Vagina (tissue), 2 donors: ENCODE results near the gene FOXN3. TPM values are rescaled to one million over a fixed set of nuclear protein-coding genes. Genes with fewer than 3 reads are reported as not detected.

Experiments used
- DNase-seq, 2 donors: peaks; one replicate each; pipeline ENCODE4 v3.0.0-alpha.2; 2017; ENCODE audit errors: extremely low spot score in 2 of 2
- H3K27ac ChIP-seq: fragments of 200-600 bp; sonication (generic); one replicate; pipeline ENCODE4 v1.5.1; 2019
- H3K27me3 ChIP-seq: fragments of 200-600 bp; sonication (generic); one replicate; pipeline ENCODE4 v1.5.1; 2019
- H3K36me3 ChIP-seq, 2 donors: fragments of 200-600 bp; sonication (generic); one replicate each; pipeline ENCODE4 v1.5.1; 2017 to 2019
- H3K4me1 ChIP-seq: fragments of 200-600 bp; sonication (generic); one replicate; pipeline ENCODE4 v1.5.1; 2019
- H3K4me3 ChIP-seq, 2 donors: fragments of 200-600 bp; sonication (generic); 1 replicate in 1 of 2; 2 replicates in 1 of 2; pipeline ENCODE4 v1.5.1; 2016 to 2019
- H3K9me3 ChIP-seq: fragments of 200-600 bp; sonication (generic); one replicate; pipeline ENCODE4 v1.5.1; 2019
- POLR2A ChIP-seq, 2 donors: fragments of 450-650 bp; IDR thresholded peaks; one replicate each; pipeline ENCODE4 v1.6.1; 2017; ENCODE audit warnings: antibody characterized with exemption in 2 of 2, mild to moderate bottlenecking in 2 of 2, moderate library complexity in 2 of 2
- POLR2AphosphoS5 ChIP-seq, 2 donors: sonication (generic); formaldehyde crosslinking; IDR thresholded peaks; one replicate each; pipeline ENCODE4 v1.9.0; 2017; ENCODE audit warnings: antibody characterized with exemption in 2 of 2, mild to moderate bottlenecking in 2 of 2, low read depth in 1 of 2; ENCODE audit not compliant: insufficient read depth in 1 of 2
- intact Hi-C: fragments of 100-400 bp; cut with DNase I; formaldehyde crosslinking; loops from one replicate; pipeline ENCODE4 v1.15.1; 2023
- total RNA-seq: library from RNA; depleted of rRNA; stranded (reverse); fragments of >200 nt; gene quantifications from one replicate; pipeline ENCODE4 v1.2.3, GENCODE V29; 2016
- TF ChIP-seq, protein P1 (sequence below), 3 experiments: fragments of 450-650 bp in 2 of 3; fragments of 200-600 bp in 1 of 3; sonication (generic) in 1 of 3; IDR thresholded peaks; one replicate each; pipeline ENCODE4 v1.5.1; 2017 to 2019; ENCODE audit warnings: antibody characterized with exemption in 3 of 3, mild to moderate bottlenecking in 2 of 3, moderate library complexity in 2 of 3

Gene FOXN3
- total RNA-seq, 1 donor from 2014 or later: 111 TPM

DNA sequence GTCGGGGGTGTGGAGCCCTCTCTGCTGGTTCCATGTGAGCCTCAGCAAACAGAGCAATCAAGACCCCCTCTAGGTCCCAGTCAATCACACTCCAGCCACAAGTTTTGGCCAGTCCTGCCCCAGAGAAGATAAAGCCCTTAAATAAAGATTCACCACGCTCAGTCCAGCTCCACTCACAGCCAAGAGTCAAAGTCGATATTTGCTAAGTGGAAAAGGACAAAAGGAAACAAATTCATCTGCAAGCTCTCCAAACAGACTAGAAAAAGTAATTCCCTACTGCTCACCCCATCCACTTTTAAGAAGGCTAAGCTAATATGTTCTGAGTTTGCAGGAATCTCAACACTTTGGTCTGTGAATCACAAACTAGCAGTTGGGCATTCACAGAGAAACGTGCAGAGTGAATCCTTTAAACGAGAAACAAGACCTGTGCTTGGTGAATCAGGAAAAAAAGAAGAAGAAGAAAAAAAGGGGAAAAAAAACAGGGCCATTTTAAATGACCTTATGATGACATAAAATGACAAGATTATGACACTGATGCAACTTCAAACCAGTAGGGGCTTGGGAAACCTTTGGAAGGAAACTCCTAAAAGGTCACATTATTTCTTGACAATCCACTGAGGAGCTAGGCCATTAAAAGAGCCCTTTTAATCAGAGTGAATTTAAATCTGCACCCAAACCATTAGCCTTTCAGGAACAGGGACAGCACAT lies 41.8 kb upstream of the FOXN3 start:
- no peak overlapping the region for H3K27ac ChIP-seq
- intact Hi-C loops: no loop called here
- no peaks in the 10 kb centered on the region for H3K27me3 ChIP-seq
- no peaks in the 10 kb centered on the region for H3K4me1 ChIP-seq
- H3K9me3 ChIP-seq: no peaks in the 10 kb centered on the region
- no peak overlapping the region for H3K4me3 ChIP-seq
- TF ChIP-seq, protein P1, sequence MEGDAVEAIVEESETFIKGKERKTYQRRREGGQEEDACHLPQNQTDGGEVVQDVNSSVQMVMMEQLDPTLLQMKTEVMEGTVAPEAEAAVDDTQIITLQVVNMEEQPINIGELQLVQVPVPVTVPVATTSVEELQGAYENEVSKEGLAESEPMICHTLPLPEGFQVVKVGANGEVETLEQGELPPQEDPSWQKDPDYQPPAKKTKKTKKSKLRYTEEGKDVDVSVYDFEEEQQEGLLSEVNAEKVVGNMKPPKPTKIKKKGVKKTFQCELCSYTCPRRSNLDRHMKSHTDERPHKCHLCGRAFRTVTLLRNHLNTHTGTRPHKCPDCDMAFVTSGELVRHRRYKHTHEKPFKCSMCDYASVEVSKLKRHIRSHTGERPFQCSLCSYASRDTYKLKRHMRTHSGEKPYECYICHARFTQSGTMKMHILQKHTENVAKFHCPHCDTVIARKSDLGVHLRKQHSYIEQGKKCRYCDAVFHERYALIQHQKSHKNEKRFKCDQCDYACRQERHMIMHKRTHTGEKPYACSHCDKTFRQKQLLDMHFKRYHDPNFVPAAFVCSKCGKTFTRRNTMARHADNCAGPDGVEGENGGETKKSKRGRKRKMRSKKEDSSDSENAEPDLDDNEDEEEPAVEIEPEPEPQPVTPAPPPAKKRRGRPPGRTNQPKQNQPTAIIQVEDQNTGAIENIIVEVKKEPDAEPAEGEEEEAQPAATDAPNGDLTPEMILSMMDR (IDR thresholded peaks at IDR 0.05): no peak
- TF ChIP-seq POLR2AphosphoS5 (IDR thresholded peaks at IDR 0.05; ENCODE audit: insufficient read depth in 1 of 2, low read depth in 1 of 2): no peak
- no peak for TF ChIP-seq POLR2A (IDR thresholded peaks at IDR 0.05)
- H3K36me3 ChIP-seq: no peaks in the 10 kb centered on the region
- DNase-seq: no peak

DNA sequence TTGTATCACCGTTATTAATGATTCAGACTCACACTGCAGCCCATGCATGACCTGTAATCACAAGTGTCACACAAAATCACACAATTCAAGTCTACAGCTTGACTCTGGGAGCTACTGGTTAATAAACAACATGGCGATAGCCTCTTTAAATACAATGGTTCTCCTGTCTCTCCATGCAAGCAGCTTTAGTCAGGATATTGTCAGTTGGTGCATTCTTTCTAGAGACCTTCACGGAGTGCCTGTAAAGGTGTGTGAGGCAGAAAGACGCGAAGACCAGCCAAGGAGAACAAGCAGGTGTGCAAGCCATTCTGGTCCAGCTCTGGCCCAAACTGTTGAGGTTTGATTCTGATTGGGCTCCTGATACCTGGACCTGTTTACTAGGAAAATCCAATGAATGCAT lies 40.0 kb upstream of the FOXN3 start:
- H3K27ac ChIP-seq: no peak overlapping the region
- H3K4me1 ChIP-seq: no peaks in the 10 kb centered on the region
- intact Hi-C loops: no loop called here
- no peaks in the 10 kb centered on the region for H3K36me3 ChIP-seq
- H3K27me3 ChIP-seq: no peaks in the 10 kb centered on the region
- no peak overlapping the region for H3K4me3 ChIP-seq
- no peak for TF ChIP-seq POLR2AphosphoS5 (IDR thresholded peaks at IDR 0.05; ENCODE audit: insufficient read depth in 1 of 2, low read depth in 1 of 2)
- TF ChIP-seq POLR2A (IDR thresholded peaks at IDR 0.05): no peak
- TF ChIP-seq, protein P1 (IDR thresholded peaks at IDR 0.05): no peak
- H3K9me3 ChIP-seq: no peaks in the 10 kb centered on the region
- DNase-seq: no peak

DNA sequence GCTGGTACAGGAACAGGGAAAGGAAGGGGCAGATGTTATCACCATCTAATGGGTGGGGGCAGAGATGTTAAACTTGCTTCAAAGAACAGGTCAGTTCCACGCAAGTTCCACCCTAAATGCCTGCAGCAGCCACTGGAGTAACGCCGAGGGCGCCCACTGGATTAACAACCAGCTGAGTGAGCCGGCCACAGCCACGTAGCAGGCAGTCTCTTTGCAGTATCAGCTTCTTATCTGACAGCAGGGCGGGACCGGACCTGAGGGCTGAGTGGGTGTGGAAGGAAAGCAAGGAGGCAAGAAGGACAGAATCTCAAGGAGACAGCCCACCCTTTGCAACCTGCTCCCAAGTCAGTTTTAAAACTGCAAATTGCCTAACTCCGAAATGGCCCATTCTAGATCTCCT lies 38.4 kb upstream of the FOXN3 start:
- Histone ChIP-seq H3K9me3 (no peaks in the 10 kb centered on the region), H3K4me1 (no peaks in the 10 kb centered on the region), H3K4me3 (no peak overlapping the region), H3K27me3 (no peaks in the 10 kb centered on the region), H3K36me3 (no peaks in the 10 kb centered on the region), H3K27ac (no peak overlapping the region)
- intact Hi-C loops: no loop called here
- DNase-seq: no peak
- TF ChIP-seq, protein P1 (IDR thresholded peaks at IDR 0.05): no peak
- TF ChIP-seq POLR2AphosphoS5 (IDR thresholded peaks at IDR 0.05; ENCODE audit: insufficient read depth in 1 of 2, low read depth in 1 of 2) (no peak), POLR2A (IDR thresholded peaks at IDR 0.05) (no peak)

DNA sequence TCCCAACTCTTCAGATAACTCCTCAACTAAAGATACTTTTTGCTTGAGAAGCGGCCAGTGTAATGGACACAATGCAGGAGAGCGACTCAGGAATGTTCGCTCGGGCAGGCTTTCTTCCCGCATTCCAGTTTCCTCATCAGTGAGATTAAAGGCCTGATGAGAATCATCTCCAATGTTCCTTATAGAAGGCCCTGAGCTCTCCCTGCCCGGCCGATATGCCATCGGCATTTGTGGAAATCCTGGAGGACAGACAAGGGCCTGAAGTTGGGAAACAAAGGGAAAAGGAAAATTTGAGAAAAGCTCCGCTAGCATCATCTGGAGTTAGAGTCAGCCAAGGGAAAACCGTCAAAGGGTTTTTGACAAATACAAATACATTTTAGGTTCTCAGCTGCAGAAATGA lies 38.0 kb upstream of the FOXN3 start:
- no peak overlapping the region for H3K4me3 ChIP-seq
- no peaks in the 10 kb centered on the region for H3K27me3 ChIP-seq
- DNase-seq: no peak
- no peaks in the 10 kb centered on the region for H3K9me3 ChIP-seq
- intact Hi-C loops: no loop called here
- no peaks in the 10 kb centered on the region for H3K36me3 ChIP-seq
- H3K27ac ChIP-seq: no peak overlapping the region
- TF ChIP-seq POLR2A (IDR thresholded peaks at IDR 0.05) (no peak), POLR2AphosphoS5 (IDR thresholded peaks at IDR 0.05; ENCODE audit: insufficient read depth in 1 of 2, low read depth in 1 of 2) (no peak)
- TF ChIP-seq, protein P1 (IDR thresholded peaks at IDR 0.05): no peak
- H3K4me1 ChIP-seq: no peaks in the 10 kb centered on the region

DNA sequence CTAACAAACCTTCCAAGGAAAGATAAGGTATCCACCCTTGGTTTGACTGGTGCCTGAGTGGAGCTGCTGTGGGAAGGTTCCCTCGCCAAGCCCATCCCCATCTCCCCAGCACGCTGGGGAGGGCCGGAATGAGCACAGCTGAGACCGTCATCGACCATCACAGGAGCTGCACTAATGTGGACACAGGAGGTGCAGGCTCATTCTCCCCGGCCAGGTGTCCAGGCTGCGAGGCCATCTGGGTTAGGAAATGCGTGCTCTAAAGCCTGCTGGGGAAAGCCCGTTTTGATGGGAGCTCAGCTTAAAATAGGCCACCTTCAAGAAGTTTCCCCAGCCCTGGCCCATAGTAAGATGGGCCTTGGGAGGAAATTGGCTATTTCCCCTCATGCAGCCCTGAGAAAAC lies 35.2 kb upstream of the FOXN3 start:
- H3K4me1 ChIP-seq: no peaks in the 10 kb centered on the region
- H3K27me3 ChIP-seq: no peaks in the 10 kb centered on the region
- no peak overlapping the region for H3K4me3 ChIP-seq
- no peak overlapping the region for H3K27ac ChIP-seq
- TF ChIP-seq, protein P1 (IDR thresholded peaks at IDR 0.05): no peak
- TF ChIP-seq POLR2A (IDR thresholded peaks at IDR 0.05) (no peak), POLR2AphosphoS5 (IDR thresholded peaks at IDR 0.05; ENCODE audit: insufficient read depth in 1 of 2, low read depth in 1 of 2) (no peak)
- no peak for DNase-seq
- no peaks in the 10 kb centered on the region for H3K36me3 ChIP-seq
- intact Hi-C loops: no loop called here
- H3K9me3 ChIP-seq: no peaks in the 10 kb centered on the region
